Left lung (tissue), 10 donors: Measurements from ENCODE around the gene IGSF11. TPM values are rescaled to one million over a fixed set of nuclear protein-coding genes. Genes with fewer than 3 reads are reported as not detected.

ENCODE experiments used
- ATAC-seq: fragments of 200-7000 bp; cut with Tn5 transposase; one replicate; pipeline ENCODE4 v1.9.1; 2020; ENCODE audit warnings: moderate library complexity
- DNase-seq, 4 donors: peaks; one replicate each; pipeline ENCODE4 v3.0.0-alpha.2; 2013 to 2020
- H3K27ac ChIP-seq, 2 donors: fragments of 200-600 bp; sonication (generic) in 1 of 2; one replicate each; pipeline versions ENCODE4 v1.5.0 to v1.8.0; 2020 to 2021
- H3K27me3 ChIP-seq, 2 donors: fragments of 200-600 bp; sonication (generic) in 1 of 2; one replicate each; pipeline versions ENCODE4 v1.5.0 to v1.8.0; 2020 to 2021
- H3K36me3 ChIP-seq, 2 donors: fragments of 200-600 bp; sonication (generic) in 1 of 2; one replicate each; pipeline versions ENCODE4 v1.5.0 to v1.8.0; 2020 to 2021
- H3K4me1 ChIP-seq, 2 donors: fragments of 200-600 bp; one replicate each; pipeline ENCODE4 v1.8.0; 2021
- H3K4me3 ChIP-seq, 2 donors: fragments of 200-600 bp; sonication (generic) in 1 of 2; one replicate each; pipeline versions ENCODE4 v1.5.0 to v1.8.0; 2020 to 2021; ENCODE audit warnings: mild to moderate bottlenecking in 1 of 2
- H3K9me3 ChIP-seq, 2 donors: fragments of 200-600 bp; sonication (generic) in 1 of 2; one replicate each; pipeline versions ENCODE4 v1.5.0 to v1.8.0; 2020 to 2021
- intact Hi-C, 2 donors: fragments of 100-400 bp; cut with DNase I; formaldehyde crosslinking; loops; one replicate each; pipeline versions ENCODE4 v1.11.2 to v1.14.2; 2022
- polyA plus RNA-seq, 6 donors: library from polyadenylated mRNA; unstranded; fragments of 120-200 nt; gene quantifications; one replicate each; pipeline ENCODE4 v1.2.1, GENCODE V29; 2013; ENCODE audit not compliant: insufficient read length in 6 of 6
- total RNA-seq, 2 donors: library from RNA; stranded (reverse); fragmentation: NEBNext Ultra II Directional; extraction: Animal tissue kit (Norgen Biotek cat#: 25700); gene quantifications; one replicate each; pipeline ENCODE4 v1.2.1, GENCODE V29; 2021
- TF ChIP-seq, protein P1 (sequence below), 2 donors: fragments of 200-600 bp; sonication (generic) in 1 of 2; IDR thresholded peaks; one replicate each; pipeline versions ENCODE4 v1.5.0 to v1.8.0; 2021; ENCODE audit warnings: antibody characterized with exemption in 2 of 2
- donor health status: DM: no; HTN: yes; CAD: no.
- donor health status: DM: no; HTN: no; CAD: no.

Gene IGSF11
- total and polyA plus RNA-seq, 8 donors, result 0.06 to 1.3 (median 0.60) TPM

DNA sequence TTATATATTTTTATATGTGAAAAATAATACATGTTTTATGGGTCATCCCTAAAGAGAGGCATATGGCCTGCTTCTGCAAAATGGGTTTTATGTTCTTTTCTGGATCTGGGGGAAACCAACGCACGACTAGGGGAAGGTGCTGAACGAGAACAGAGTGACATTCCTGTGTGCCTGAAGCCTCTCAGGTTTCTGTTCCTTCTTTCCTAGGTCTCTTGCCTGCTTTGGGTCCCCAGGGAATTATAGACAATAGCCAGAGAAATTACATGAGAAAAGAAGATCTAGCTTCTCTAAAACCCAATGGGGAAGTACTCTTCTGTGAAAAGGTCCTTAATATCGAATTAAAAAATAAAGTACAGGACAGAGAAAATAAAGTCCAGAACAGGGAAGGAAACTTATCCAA, 66.5 kb downstream of the IGSF11 start:
- no peaks in the 10 kb centered on the region for H3K27me3 ChIP-seq
- H3K4me3 ChIP-seq, result no peak overlapping the region
- no peak overlapping the region for H3K27ac ChIP-seq
- TF ChIP-seq, protein P1, sequence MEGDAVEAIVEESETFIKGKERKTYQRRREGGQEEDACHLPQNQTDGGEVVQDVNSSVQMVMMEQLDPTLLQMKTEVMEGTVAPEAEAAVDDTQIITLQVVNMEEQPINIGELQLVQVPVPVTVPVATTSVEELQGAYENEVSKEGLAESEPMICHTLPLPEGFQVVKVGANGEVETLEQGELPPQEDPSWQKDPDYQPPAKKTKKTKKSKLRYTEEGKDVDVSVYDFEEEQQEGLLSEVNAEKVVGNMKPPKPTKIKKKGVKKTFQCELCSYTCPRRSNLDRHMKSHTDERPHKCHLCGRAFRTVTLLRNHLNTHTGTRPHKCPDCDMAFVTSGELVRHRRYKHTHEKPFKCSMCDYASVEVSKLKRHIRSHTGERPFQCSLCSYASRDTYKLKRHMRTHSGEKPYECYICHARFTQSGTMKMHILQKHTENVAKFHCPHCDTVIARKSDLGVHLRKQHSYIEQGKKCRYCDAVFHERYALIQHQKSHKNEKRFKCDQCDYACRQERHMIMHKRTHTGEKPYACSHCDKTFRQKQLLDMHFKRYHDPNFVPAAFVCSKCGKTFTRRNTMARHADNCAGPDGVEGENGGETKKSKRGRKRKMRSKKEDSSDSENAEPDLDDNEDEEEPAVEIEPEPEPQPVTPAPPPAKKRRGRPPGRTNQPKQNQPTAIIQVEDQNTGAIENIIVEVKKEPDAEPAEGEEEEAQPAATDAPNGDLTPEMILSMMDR (IDR thresholded peaks at IDR 0.05), result no peak
- intact Hi-C loops, result no loop called here
- ATAC-seq (no peak), DNase-seq (no peak)
- no peaks in the 10 kb centered on the region for H3K36me3 ChIP-seq
- no peaks in the 10 kb centered on the region for H3K4me1 ChIP-seq
- H3K9me3 ChIP-seq, result no peaks in the 10 kb centered on the region

DNA sequence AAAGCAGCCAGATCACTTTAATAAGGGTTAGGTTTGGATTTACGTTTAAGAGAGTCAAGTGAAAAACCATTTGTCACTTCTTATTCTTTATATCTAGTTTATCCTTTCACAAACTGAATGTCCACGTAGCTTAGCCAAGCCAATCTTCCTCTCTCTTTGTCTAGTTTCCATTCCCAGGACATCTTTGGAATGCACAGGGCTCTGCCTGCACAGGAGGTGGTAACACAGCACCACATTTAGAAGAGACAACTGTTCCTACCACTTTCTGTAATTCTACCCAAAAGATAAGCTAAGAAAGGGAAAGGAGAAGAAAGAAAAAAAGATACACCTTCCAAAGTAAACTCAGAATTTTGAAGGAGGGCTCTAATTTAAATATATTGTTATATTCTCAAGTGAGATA, 67.9 kb downstream of the IGSF11 start:
- DNase-seq (no peak), ATAC-seq (no peak)
- H3K4me1 ChIP-seq, result no peaks in the 10 kb centered on the region
- no peak overlapping the region for H3K4me3 ChIP-seq
- H3K27me3 ChIP-seq, result no peaks in the 10 kb centered on the region
- TF ChIP-seq, protein P1 (IDR thresholded peaks at IDR 0.05), result no peak
- intact Hi-C loops, result no loop called here
- H3K9me3 ChIP-seq, result no peaks in the 10 kb centered on the region
- no peak overlapping the region for H3K27ac ChIP-seq
- no peaks in the 10 kb centered on the region for H3K36me3 ChIP-seq

DNA sequence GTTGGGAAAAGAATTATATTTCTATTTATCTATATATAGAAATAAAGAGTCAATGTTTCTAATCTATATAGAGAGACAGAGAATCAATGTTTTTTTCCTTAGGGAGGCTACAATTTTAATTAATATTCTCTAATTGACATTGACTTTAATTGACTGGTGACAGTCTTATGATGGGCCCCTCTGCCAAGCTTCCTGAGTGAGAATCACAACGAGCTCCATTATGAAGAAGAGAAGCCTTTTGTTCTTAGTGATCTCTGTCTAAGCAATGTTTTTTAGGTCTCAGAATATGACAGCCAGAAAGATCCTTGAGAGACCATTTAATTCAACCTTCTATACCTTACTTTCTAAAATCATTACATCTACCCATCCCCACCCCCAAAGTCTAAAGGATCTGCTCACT, 70.9 kb downstream of the IGSF11 start:
- intact Hi-C loops, result no loop called here
- Histone ChIP-seq H3K4me1 (no peaks in the 10 kb centered on the region), H3K27ac (no peak overlapping the region), H3K9me3 (no peaks in the 10 kb centered on the region), H3K27me3 (no peaks in the 10 kb centered on the region), H3K36me3 (no peaks in the 10 kb centered on the region), H3K4me3 (no peak overlapping the region)
- DNase-seq (no peak), ATAC-seq (no peak)
- TF ChIP-seq, protein P1 (IDR thresholded peaks at IDR 0.05), result no peak

DNA sequence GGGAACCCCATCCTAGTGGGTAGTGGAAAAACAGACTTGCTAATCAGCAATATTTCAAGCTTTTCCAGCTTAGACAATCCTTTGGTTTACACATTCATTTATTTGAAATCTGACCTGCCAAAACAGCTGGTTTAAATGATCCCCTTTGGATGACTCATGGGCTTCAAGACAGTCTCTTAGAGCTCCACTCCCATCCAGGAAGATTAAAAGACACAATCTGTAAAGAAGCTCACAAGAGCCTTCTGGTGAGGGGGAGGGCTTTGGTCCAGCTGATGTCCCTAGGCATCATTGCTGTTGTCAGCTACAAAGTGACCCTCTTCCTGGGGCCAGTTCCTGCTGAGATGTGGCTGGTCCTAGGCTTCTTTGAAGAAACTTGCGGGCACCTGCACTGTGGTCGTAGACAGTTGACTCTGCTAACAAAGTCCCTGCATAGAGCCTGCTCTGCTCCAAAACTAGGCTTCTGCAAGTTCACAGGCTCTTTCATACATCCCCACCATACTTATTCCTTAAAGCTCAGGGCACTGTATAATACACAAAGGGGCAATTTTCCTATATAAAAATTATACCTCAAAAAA, 73.7 kb downstream of the IGSF11 start:
- TF ChIP-seq, protein P1 (IDR thresholded peaks at IDR 0.05), result no peak

DNA sequence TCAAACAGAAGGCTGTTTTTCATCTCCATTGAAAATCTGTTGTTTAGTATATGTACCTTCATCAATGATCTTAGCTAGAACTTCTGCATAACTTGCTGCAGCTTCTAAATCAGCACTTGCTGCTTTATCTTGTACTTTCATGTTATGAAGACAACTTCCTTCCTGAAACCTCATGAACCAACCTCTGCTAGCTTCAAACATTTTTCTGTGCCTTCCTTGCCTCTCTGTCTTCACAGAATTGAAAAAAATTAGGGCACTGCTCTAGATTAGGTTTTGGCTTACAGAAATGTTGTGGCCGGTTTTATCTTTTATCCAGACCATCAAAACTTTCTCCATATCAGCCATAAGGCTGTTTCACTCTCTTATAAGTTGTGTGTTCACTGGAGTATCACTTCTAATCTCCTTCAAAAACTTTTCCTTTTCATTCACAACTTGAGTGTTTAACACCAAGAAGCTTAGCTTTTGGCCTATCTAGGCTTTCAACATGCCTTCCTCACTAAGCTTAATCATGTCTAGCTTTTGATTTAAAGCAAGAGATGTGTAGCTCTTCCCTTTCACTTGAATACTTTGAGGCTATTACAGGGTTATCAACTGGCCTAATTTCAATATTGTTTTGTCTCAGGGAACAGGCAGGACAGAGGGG, 78.6 kb downstream of the IGSF11 start:
- ATAC-seq (no peak), DNase-seq (no peak)
- Histone ChIP-seq H3K4me1 (no peaks in the 10 kb centered on the region), H3K27ac (no peak overlapping the region), H3K27me3 (no peaks in the 10 kb centered on the region), H3K4me3 (no peak overlapping the region), H3K36me3 (no peaks in the 10 kb centered on the region), H3K9me3 (peaks cover 0 to 4% of the 10 kb centered on the region in 2 donors)
- intact Hi-C loops, result no loop called here
- TF ChIP-seq, protein P1 (IDR thresholded peaks at IDR 0.05), result no peak

More for the DNA sequence above, 73.7 kb downstream of the IGSF11 start:
- H3K4me3 ChIP-seq, result no peak overlapping the region
- DNase-seq (no peak), ATAC-seq (no peak)
- H3K9me3 ChIP-seq, result no peaks in the 10 kb centered on the region
- no peaks in the 10 kb centered on the region for H3K27me3 ChIP-seq
- H3K27ac ChIP-seq, result no peak overlapping the region
- no peaks in the 10 kb centered on the region for H3K4me1 ChIP-seq
- H3K36me3 ChIP-seq, result no peaks in the 10 kb centered on the region
- intact Hi-C loops, result no loop called here
